Epithelial cell of esophagus (primary cell): ENCODE data around the gene TFCP2.
"Not testable (repeated sequence)": the region's sequence is repeated elsewhere in the genome, so short reads cannot be mapped to it uniquely, and the experiment has no call there.

Experiments used
- DNase-seq: peaks from one replicate; pipeline ENCODE4 v3.0.0; 2010; ENCODE audit warnings: low read depth
- H3K4me3 ChIP-seq: 2 replicates; pipeline ENCODE4 v1.5.1; 2011; ENCODE audit warnings: mild to moderate bottlenecking, low read length, control low read depth
- CTCF ChIP-seq: IDR thresholded peaks from 2 replicates; pipeline ENCODE4 v1.5.1; 2011; ENCODE audit warnings: low read depth, mild to moderate bottlenecking, low read length, control low read depth, inconsistent platforms; ENCODE audit not compliant: insufficient read depth; ENCODE audit errors: missing control alignments

TFCP2 gene

GRCh38 chr12:51172515-51173431 is at the start of gene TFCP2:
Gene TFCP2, minus strand, starts transcription at chr12:51173135. Its CDS starts 713 bp downstream, at chr12:51172422.
- DNase-seq = peak; percentile 98
- TF ChIP-seq CTCF = no peak
- peak within 1 kb of the TSS; percentile 96 for H3K4me3 ChIP-seq

GRCh38 chr12:51222461-51222860 is 49.5 kb upstream of the TFCP2 start:
- no peak for TF ChIP-seq CTCF
- DNase-seq = no peak
- H3K4me3 ChIP-seq = no peak overlapping the region

GRCh38 chr12:51219857-51220256 is 46.9 kb upstream of the TFCP2 start:
- H3K4me3 ChIP-seq, DNase-seq: not testable (repeated sequence)

- no peak overlapping the region for H3K4me3 ChIP-seq
- DNase-seq = no peak
- no peak for TF ChIP-seq CTCF
Measured at GRCh38 chr12:51219322-51219721, 46.4 kb upstream of the TFCP2 start.

GRCh38 chr12:51218607-51219161 is 45.7 kb upstream of the TFCP2 start:
- no peak for TF ChIP-seq CTCF
- DNase-seq = no peak
- peak overlapping the region; percentile 69 for H3K4me3 ChIP-seq

- peak within 1 kb of the TSS; percentile 69 for H3K4me3 ChIP-seq
- peak; percentile 53 for TF ChIP-seq CTCF
- peak; percentile 73 for DNase-seq
Measured at GRCh38 chr12:51217968-51218606, 45.2 kb upstream of the TFCP2 start, which contains the start of gene POU6F1. Gene POU6F1, minus strand, starts transcription at chr12:51218062. Its CDS starts 11,226 bp downstream, at chr12:51206836.

- no peak for DNase-seq
- TF ChIP-seq CTCF = no peak
- peak overlapping the region; percentile 69 for H3K4me3 ChIP-seq
Measured at GRCh38 chr12:51217133-51217967, 44.4 kb upstream of the TFCP2 start.
